Ectodermal cell (in vitro differentiated cells): ENCODE measurements around the gene JAK2.

Experiments used
- H3K27ac ChIP-seq: 2 replicates; pipeline ENCODE4 v1.7.0; 2013; ENCODE audit warnings: mild to moderate bottlenecking, low read depth, low read length; ENCODE audit not compliant: insufficient read depth, poor library complexity, severe bottlenecking
- H3K27me3 ChIP-seq: 2 replicates; pipeline ENCODE4 v1.7.0; 2013; ENCODE audit warnings: mild to moderate bottlenecking, low read length; ENCODE audit not compliant: insufficient read depth, control insufficient read depth, poor library complexity, severe bottlenecking
- H3K36me3 ChIP-seq: one replicate; pipeline ENCODE4 v1.7.0; 2013; ENCODE audit warnings: low read length; ENCODE audit not compliant: control insufficient read depth, insufficient read depth
- H3K4me1 ChIP-seq: one replicate; pipeline ENCODE4 v1.7.0; 2013; ENCODE audit warnings: low read length; ENCODE audit not compliant: control insufficient read depth, insufficient read depth
- H3K4me3 ChIP-seq: 2 replicates; pipeline ENCODE4 v1.7.0; 2013; ENCODE audit warnings: low read depth, low read length, control low read depth; ENCODE audit not compliant: insufficient read depth
- H3K9me3 ChIP-seq: 2 replicates; pipeline ENCODE4 v1.7.0; 2013; ENCODE audit warnings: mild to moderate bottlenecking, low read length, moderate library complexity; ENCODE audit not compliant: control insufficient read depth
- WGBS, 2 experiments: methylation state at CpG; one replicate each; pipeline ENCODE4 v1.1.7; 2013; ENCODE audit warnings: missing lambda C conversion rate in 2 of 2; 5-methylcytosine and 5-hydroxymethylcytosine counted together

Gene JAK2

GRCh38 chr9:4979239-4979638 lies 5.8 kb upstream of the JAK2 start:
- no peak overlapping the region for H3K27ac ChIP-seq
- peaks cover 12% of the 10 kb centered on the region for H3K27me3 ChIP-seq
- no peaks in the 10 kb centered on the region for H3K36me3 ChIP-seq
- no peak overlapping the region for H3K4me3 ChIP-seq
- no peaks in the 10 kb centered on the region for H3K4me1 ChIP-seq
- no peaks in the 10 kb centered on the region for H3K9me3 ChIP-seq
- WGBS, 2 experiments: 80 to 82% methylated on average over 1 to 2 of the region's 2 CpGs

- Histone ChIP-seq H3K27ac (no peak overlapping the region), H3K4me1 (no peaks in the 10 kb centered on the region), H3K4me3 (no peak overlapping the region), H3K27me3 (peaks cover 12% of the 10 kb centered on the region), H3K9me3 (no peaks in the 10 kb centered on the region), H3K36me3 (no peaks in the 10 kb centered on the region)
- 83 to 92% methylated on average over 3 to 4 of the region's 4 CpGs for WGBS, 2 experiments
These were observed 4.9 kb upstream of the JAK2 start for GRCh38 chr9:4980086-4980727.

DNA sequence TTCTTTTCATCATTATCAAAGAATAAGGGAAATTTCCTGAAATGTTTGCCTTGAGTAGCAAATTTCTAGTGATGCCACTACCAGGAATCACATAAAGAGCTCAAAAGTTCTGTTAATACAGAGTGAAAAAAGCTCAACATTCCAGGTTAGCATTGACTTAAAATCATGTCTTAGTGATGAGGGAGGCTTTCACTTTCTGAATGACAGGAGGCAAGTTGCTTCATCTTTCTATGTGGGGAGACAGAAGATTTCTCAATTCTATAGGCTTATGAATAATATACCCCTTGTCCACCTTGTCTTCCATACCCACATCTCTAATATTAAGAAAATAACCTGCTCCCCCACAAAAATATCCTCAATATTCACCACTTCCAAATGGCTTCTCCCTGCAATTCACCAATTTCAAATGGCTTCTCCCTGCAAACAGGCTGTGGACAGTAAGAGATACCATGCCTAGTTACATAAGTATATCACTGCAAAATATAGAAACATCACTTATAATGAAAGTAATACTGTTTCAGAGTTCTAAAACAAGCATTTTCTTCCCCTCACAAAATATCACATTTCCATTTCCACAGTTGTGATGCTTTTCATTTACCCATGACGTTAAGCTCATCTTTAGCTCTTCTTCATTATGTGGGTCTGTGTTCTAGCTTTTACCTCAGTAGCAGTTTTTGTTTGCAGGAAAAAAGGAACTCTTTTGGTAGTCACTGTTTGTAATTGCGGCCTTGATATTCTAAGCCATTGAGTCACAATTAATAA lies 2.2 kb upstream of the JAK2 start:
- Histone ChIP-seq H3K4me3 (no peak overlapping the region), H3K27ac (no peak overlapping the region), H3K27me3 (peaks cover 30% of the 10 kb centered on the region), H3K4me1 (no peaks in the 10 kb centered on the region), H3K36me3 (no peaks in the 10 kb centered on the region), H3K9me3 (no peaks in the 10 kb centered on the region)
- WGBS, 2 experiments: 98 to 100% methylated on average over 1 to 2 of the region's 2 CpGs

DNA sequence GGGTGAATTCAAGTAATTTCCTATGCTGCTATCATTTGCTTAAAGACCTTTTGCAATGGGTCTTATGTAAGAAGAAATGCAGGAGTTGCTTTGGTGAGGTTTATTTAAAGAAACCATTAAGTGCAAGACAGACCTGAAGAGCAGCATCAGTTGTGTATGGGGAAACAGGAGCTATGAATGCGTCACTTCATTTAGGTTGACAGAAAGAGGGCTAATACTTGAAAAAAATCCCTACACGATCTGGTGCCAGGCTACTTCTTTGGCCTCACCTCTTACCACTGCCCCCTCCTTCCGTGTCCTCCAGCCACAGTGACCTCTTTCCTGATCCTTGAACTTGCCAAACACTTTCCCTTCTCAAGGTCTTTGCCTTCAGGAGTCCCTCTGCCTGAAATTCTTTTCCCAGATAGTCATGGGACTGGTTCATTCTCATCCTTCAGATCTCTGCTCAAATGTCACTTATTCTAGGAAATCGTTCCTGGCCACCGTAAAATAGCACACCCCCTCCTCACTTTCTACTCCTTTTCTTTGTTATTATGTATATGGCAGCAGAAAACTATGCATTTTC lies 1.4 kb upstream of the JAK2 start:
- WGBS, 2 experiments: 68 to 71% methylated on average over 5 of the region's 5 CpGs
- peak overlapping the region; percentile 66 for H3K4me3 ChIP-seq
- H3K36me3 ChIP-seq: no peaks in the 10 kb centered on the region
- no peak overlapping the region for H3K27ac ChIP-seq
- peaks cover 30% of the 10 kb centered on the region for H3K27me3 ChIP-seq
- no peaks in the 10 kb centered on the region for H3K9me3 ChIP-seq
- no peaks in the 10 kb centered on the region for H3K4me1 ChIP-seq

- 10 to 13% methylated on average over 25 of the region's 25 CpGs for WGBS, 2 experiments
- H3K27ac ChIP-seq: no peak overlapping the region
These were observed 876 bp upstream of the JAK2 start for GRCh38 chr9:4984171-4984620.

DNA sequence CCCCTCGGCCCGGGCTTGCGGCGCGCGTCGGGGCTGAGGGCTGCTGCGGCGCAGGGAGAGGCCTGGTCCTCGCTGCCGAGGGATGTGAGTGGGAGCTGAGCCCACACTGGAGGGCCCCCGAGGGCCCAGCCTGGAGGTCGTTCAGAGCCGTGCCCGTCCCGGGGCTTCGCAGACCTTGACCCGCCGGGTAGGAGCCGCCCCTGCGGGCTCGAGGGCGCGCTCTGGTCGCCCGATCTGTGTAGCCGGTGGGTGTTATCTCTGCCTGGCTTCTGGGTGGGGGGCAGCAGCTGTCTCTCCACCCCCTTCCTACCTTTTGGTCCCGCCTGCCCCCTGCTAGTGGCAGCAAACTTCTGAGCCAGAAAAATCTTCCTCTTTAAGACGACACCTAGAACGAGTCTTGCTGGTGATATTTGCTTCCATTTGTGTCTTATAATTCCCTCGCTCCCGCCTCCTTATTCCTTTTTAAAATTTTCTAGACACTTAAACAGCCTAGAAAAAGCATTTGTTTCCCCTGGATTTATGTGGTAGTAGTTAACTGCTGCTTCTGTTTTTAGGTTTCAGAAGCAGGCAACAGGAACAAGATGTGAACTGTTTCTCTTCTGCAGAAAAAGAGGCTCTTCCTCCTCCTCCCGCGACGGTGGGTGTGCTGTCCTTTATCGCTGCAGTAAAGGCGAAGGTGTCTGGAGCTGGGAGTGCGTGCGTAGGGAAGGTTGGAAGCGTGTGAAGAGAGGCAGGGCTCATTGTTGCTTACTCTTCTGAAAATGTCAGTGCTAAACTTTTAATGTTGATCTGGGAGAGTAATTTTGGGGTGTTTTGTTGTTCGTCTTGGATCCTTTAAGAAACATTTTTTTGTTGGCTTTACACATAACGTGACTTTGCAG lies 554 bp downstream of the JAK2 start:
- WGBS, 2 experiments: 3 to 4% methylated on average over 40 to 42 of the region's 42 CpGs
- H3K27me3 ChIP-seq: peaks cover 30% of the 10 kb centered on the region
- no peaks in the 10 kb centered on the region for H3K36me3 ChIP-seq
- no peaks in the 10 kb centered on the region for H3K4me1 ChIP-seq
- peak overlapping the region; percentile 66 for H3K4me3 ChIP-seq
- no peak overlapping the region for H3K27ac ChIP-seq
- no peaks in the 10 kb centered on the region for H3K9me3 ChIP-seq

More at GRCh38 chr9:4984171-4984620, 876 bp upstream of the JAK2 start:
- H3K27me3 ChIP-seq: peaks cover 30% of the 10 kb centered on the region
- H3K4me3 ChIP-seq: peak overlapping the region; percentile 66
- H3K9me3 ChIP-seq: no peaks in the 10 kb centered on the region
- H3K36me3 ChIP-seq: no peaks in the 10 kb centered on the region
- no peaks in the 10 kb centered on the region for H3K4me1 ChIP-seq

GRCh38 chr9:4986296-4986695 lies 1.2 kb downstream of the JAK2 start:
- Histone ChIP-seq H3K27ac (no peak overlapping the region), H3K4me1 (no peaks in the 10 kb centered on the region), H3K36me3 (no peaks in the 10 kb centered on the region), H3K27me3 (peaks cover 30% of the 10 kb centered on the region), H3K9me3 (no peaks in the 10 kb centered on the region), H3K4me3 (peak overlapping the region; percentile 12)
- 59 to 65% methylated on average over 3 of the region's 3 CpGs for WGBS, 2 experiments

DNA sequence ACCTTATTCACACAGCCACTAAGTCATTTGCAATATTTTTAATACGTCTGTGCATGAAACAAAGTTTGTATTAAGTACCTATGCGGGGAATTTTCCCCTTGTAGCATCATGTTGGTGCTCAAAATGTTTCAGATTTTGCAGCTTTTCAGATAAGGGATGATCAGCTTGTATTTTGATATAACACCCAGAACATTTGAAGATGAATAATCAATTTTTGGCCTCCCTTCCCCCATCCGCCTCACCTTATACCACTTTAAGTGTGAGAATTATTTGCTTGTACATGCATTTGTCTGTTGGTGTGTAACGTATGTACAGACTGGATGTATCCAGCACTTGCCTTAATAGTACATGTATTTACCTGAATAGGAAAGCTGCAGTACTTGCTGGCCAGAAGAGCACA lies 1.7 kb downstream of the JAK2 start:
- no peaks in the 10 kb centered on the region for H3K9me3 ChIP-seq
- WGBS, 2 experiments: 90 to 98% methylated on average over 3 of the region's 4 CpGs
- H3K27ac ChIP-seq: no peak overlapping the region
- H3K36me3 ChIP-seq: no peaks in the 10 kb centered on the region
- H3K4me1 ChIP-seq: no peaks in the 10 kb centered on the region
- H3K4me3 ChIP-seq: no peak overlapping the region
- H3K27me3 ChIP-seq: peaks cover 30% of the 10 kb centered on the region

DNA sequence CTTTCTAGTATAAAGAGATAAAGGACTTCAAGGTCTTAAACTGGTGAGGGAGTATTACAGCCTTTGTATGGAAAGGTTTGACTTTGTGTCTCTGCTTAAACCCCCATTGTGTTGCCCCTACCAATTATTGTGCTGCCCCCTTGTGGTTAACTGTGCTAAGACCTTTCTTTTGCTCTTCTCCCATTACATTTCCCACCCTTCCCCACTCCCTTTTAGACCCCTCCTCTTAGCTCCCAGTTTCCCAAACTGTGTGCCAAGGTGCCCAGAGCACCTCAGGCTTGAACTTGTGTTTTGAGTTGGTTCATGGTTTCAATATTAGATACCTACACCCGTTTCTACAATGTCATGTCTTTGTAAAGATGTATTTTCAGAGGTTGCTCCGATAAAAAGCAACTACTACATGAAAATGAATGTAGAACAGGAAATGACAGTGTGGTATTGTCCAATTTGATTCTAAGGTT lies 2.9 kb downstream of the JAK2 start:
- Histone ChIP-seq H3K4me3 (no peak overlapping the region), H3K36me3 (no peaks in the 10 kb centered on the region), H3K27ac (no peak overlapping the region), H3K4me1 (no peaks in the 10 kb centered on the region), H3K9me3 (no peaks in the 10 kb centered on the region), H3K27me3 (peaks cover 29% of the 10 kb centered on the region)
- WGBS, 2 experiments: 89 to 91% methylated on average over 2 of the region's 2 CpGs
